ENCODE measurements around the gene MTMR3.

- TF ChIP-seq, protein P1, sequence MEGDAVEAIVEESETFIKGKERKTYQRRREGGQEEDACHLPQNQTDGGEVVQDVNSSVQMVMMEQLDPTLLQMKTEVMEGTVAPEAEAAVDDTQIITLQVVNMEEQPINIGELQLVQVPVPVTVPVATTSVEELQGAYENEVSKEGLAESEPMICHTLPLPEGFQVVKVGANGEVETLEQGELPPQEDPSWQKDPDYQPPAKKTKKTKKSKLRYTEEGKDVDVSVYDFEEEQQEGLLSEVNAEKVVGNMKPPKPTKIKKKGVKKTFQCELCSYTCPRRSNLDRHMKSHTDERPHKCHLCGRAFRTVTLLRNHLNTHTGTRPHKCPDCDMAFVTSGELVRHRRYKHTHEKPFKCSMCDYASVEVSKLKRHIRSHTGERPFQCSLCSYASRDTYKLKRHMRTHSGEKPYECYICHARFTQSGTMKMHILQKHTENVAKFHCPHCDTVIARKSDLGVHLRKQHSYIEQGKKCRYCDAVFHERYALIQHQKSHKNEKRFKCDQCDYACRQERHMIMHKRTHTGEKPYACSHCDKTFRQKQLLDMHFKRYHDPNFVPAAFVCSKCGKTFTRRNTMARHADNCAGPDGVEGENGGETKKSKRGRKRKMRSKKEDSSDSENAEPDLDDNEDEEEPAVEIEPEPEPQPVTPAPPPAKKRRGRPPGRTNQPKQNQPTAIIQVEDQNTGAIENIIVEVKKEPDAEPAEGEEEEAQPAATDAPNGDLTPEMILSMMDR (IDR thresholded peaks at IDR 0.05; ENCODE audit: borderline replicate concordance, extremely low read depth, low read length, poor library complexity, severe bottlenecking), result no peak
- TF ChIP-seq EZH2 (IDR thresholded peaks at IDR 0.05; ENCODE audit: borderline replicate concordance, low read depth, low read length, severe bottlenecking), result no peak
These were observed 44.4 kb upstream of the MTMR3 start for GRCh38 chr22:29838599-29838956.
